GM03348 (cell line): ENCODE results near the gene EML2.
A peak's percentile ranks its signal among the peaks of the same experiment; 100 is the strongest.
"Not testable (repeated sequence)": the region's sequence is repeated elsewhere in the genome, so short reads cannot be mapped to it uniquely, and the experiment has no call there.

ENCODE experiments used
- DNase-seq: peaks from one replicate; pipeline ENCODE4 v3.0.0; 2012; ENCODE audit warnings: low spot score

Gene EML2

GRCh38 chr19:45615795-45616703 is 23.1 kb downstream of the EML2 start:
- peak; percentile 73 for DNase-seq

- not testable (repeated sequence) for DNase-seq
These were observed 24.1 kb downstream of the EML2 start for GRCh38 chr19:45615056-45615455.

- DNase-seq: peak; percentile 91
These were observed 25.1 kb downstream of the EML2 start for GRCh38 chr19:45613926-45614725.

DNA sequence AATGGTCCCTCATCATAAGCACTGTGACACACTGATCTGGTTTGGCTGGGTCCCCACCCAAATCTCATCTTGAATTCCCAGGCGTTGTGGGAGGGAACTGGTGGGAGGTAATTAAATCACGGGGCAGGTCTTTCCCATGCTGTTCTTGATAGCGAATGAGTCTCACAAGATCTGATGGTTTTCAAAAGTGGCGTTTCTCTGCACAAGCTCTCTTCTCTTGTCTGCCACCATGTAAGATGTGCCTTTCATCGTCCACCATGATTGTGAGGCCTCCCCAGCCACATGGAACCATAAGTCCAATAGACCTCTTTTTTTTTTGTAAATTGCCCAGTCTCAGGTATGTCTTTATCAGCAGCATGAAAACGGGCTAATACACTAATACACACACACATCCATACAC is 30.2 kb downstream of the EML2 start:
- no peak for DNase-seq

GRCh38 chr19:45607071-45608029 is 31.8 kb downstream of the EML2 start:
- peak; percentile 88 for DNase-seq

DNA sequence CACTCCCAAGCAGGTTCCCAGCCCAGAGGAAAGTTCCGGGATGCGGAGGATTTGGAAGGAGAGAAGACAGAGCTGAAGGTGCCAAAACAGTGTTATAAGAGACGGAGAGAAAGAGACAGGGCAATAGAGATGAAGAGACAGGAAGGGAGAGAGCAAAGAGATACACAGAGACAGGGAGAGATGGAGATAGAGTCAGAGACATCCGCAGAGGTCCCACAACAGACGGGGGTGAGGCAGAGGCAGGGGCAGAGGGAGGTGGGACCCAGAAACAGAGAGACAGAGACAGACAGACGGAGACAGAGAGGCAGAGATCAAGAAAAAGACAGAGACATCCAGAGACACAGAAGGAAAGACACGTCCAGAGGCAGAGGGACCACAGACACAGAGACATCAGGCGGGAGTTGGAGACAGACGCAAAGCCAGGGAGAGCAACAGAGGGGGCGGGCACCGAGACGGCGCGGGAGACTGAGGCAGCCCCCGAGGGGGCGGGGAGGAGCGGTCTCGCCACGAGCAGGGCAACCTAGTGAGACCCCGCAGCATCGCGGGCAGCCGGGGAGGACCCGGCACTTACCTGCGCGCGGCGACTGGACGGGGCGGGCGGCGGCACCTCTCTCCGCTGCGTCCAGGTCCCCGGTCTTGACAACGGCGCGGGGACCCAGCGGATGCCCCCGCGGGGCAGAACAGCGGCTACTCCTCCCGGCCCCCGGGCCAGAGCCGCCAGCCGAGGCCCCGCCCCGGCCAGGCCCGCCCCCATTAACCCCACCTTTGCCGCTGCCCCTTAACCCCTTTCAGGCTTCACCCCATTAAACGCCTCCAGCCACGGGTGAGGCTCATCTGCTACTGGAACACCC is 37.4 kb downstream of the EML2 start, which contains the start of gene GPR4:
Gene GPR4, minus strand, starts transcription at position 689 of the 851 bp plus-strand sequence. CDS start 10,346 bp downstream, outside the sequence.
- peak; percentile 53 for DNase-seq

DNA sequence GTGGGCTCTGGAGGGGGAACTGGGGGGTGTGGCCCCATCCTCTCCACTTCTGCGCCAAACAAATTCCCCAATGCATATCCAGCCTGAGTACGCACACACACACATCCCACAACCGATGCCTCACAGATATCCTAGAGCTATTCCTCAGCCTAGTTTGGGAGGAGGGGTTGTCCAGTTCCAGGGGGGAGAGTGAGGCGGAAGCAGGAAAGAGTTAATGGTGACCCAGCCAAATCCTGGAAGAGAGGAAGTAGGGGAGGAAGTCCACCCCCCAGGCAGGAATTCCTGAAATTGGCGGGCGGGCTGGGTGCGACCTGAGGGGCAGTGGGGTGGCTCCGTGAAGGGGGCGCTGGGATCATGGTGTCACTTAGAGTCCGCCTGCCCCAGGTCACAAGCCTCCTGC is 38.1 kb downstream of the EML2 start:
- DNase-seq: no peak

DNA sequence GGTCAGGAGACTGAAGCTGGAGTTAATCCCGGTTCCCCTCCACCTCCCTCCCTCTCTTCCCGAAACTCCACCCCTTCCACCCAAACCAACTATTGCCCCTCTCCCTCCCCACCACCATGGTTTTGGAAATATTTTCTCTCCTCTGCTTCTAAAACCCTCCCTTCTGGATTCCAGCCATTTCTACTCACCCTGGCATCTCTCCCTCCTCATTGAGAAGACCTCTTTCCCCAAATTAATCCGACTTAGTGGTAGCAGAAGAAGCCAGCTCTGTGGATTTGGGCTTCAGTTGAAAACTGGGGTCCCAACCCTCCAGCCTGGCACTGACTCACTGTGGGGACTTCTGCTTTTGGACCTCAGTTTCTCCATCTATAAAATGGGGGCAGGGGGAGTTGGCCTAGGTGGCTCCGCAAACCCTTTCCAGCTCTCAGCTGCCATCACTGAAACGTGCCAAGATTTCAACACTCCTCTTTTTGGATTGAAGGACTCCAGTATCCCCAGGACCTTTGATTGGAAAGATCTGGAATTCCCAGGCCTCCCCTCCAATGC is 38.8 kb downstream of the EML2 start:
- no peak for DNase-seq

- no peak for DNase-seq
These were observed 39.9 kb downstream of the EML2 start for GRCh38 chr19:45599286-45599685.

GRCh38 chr19:45598267-45599001 is 40.8 kb downstream of the EML2 start:
- DNase-seq: peak; percentile 43

DNA sequence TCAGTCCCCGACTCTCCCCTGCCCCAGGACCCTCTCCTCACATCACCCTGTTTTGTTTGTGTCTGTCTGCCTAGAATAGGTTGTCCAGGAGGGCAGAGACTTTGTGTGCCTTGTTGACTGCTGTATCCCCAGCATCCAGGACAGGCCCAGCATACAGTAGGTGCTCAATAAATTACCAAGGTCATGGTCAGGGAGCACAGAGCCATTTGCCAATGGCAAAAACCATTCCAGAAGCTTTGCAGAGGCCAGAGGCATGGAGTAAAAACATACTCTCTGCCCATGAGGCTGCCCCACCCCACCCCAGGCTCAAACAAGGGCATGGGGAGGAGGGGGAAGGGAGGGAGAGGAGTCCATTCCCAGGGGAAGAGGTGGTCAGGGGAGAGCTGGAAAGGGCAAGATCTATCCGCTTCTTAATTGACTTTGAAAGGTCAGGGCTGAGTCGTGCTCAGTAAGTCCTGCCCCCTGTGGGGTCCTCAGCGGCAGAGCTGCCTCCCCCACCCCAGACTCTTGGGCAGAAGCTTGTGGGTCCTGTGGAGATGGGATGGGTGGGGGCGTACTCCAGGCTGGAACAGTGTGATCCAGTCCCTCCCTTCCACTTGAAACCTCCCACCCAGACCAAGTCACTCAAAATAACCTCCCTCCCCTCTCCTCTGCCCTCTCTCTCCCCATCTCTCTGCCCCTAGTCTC is 41.6 kb downstream of the EML2 start:
- DNase-seq: no peak

DNA sequence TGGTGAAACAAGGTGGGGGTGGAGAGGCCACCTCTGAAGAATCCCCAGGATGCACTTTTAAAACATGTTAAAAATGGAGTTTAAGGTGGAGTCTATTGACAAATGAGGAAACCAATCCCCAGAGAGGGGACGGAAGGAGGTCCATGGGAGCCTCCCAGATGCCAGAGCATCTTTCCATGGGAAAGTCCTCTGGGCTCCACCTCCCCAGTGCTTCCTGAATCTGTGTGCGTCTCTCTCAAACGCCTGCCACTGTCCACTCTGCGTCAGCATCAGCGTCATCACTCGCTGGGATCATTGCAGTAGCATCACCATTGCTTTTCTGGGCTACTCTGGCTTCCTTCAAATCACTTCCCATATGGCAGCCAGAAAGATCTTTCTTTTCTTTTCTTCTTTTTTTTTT is 43.4 kb downstream of the EML2 start:
- DNase-seq: no peak

DNA sequence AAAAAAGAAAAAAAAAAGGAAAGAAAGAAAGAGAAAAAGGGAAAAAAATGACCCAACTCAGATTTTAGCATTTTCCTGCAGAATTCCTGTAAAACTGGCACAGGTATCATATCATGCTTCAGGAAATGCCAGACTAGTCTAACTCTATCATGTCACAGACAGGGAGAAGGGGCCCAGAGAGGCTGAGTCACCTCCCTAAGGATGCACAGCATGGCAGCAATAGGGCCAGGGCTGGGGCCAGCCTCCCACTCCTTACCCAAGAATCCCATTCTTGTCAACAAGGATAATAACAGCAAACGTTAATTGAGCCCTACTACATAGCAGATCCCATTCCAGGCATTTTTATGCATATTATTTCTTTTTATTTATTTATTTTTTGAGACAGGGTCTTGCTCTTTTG is 45.7 kb downstream of the EML2 start:
- DNase-seq: no peak

DNA sequence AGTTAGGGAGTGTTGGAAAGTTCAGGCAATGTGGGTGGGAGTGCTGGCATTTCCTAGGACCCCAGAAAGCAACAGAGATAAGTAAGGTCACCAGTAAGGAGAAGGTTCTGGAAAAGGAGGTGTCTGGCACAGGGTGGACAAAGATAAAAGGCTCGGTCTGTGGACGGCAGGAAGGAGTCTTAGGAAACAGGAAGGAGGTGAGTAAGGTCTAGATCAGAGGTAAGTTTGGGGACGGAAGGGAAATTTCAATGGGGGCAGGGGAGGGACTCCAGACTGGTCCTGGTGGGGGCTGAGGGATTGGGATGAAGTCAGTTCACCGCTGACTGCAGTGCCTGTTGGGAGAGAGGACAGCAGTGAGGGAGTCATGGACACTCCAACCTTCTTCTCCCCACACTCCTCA is 46.8 kb downstream of the EML2 start:
- no peak for DNase-seq

GRCh38 chr19:45591638-45592005 is 47.6 kb downstream of the EML2 start:
- DNase-seq: no peak

DNA sequence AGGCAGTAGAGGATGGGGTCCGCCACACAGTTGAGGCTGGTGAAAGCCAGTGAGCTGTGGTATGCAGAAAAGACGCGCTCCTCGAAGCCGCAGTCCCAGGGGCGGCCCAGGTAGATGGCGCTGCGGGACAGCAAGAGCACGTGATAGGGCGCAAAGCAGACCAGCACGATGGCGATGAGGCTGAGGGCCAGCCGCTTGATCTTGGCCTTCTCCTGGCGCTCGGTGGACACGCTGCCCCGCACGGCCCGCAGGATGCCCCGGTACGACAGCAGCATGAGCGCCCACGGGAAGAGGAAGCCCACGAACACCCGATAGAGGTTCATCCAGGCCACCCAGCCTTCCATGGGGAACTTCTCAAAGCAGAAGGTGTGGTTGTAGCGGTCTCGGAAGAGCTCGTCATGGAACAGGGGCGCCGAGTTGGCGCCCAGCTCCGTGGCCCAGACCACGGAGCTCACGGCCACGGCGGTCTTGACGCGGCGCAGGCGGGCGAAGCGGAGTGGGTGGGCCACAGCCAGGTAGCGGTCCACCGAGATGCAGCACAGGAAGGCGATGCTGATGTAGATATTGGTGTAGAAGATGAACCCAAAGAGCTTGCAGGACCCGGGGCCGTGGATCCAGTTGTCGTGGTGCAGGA is 48.1 kb downstream of the EML2 start:
- peak; percentile 39 for DNase-seq

DNA sequence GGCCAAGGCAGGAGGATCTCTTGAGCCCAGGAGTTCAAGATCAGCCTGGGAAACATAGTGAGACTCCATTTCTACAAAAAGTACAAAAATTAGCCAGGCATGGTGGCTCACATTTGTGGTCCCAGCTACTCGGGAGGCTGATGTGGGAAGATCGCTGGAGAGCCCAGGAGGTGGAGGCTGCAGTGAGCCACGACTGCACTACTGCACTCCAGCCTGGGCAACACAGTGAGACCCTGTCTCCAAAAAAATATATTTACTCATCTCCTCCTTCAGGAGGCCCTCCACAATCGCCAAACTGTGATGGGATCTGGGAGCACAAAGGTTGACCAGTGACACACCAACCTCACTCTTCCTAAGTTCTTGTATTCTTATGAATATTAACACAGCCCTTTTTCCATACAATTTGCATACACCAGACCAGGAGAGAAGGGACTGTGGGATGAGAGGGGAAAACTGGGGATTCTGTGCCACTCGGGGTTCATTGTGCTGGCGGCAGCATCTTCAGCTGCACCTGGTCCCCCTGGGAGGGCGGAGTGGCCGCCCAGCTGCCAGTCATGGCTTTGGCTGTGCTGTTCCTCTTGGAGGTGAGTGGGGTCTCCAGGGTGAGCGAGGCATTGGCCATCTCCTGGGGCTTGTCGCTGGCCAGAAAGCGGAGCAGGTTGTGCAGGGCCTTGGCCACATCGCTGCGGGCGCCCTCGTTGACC is 48.7 kb downstream of the EML2 start:
- DNase-seq: no peak

DNA sequence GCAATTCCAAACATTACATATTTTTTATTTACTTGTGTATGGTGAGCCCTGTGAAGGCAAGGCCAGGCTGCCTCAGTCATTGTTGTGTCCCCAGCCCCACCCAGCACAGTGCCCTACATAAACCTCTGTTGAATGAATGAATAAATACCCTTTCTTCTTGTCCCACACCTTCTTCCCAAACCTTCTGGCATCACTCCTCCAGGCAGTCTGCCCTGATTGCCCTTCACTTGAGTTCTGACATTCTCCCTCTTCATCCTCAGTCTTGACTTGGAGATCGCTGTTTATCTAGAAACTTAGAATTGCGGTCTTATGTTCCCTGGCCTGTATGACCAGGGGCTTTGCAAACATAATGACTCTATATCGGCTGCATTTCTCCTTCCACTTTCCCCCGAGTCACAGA is 49.4 kb downstream of the EML2 start:
- no peak for DNase-seq
